T-helper 2 cell treated with Interferon-gamma antibody and Interleukin-4, amounts not matched to agents 100 ng/mL and 5 ng/mL, for 36 hours (primary cell): Measurements from ENCODE around the gene CALHM6. TPM values are rescaled to one million over a fixed set of nuclear protein-coding genes. Genes with fewer than 3 reads are reported as not detected.

Experiments
- intact Hi-C: fragments of 100-400 bp; cut with micrococcal nuclease; formaldehyde crosslinking; loops from one replicate; pipeline ENCODE4 v1.15.1; 2023
- total RNA-seq: library from RNA; stranded (reverse); gene quantifications from 2 replicates; pipeline ENCODE4 v1.2.3, GENCODE V29; 2022

Gene CALHM6
- 17.1 and 20.7 TPM in 2 replicates for total RNA-seq

- intact Hi-C loops, result no loop called here
Measured at GRCh38 chr6:116461331-116461931, at the start of gene CALHM6. TSS of gene CALHM6 (plus strand) at chr6:116461375. CDS start at chr6:116461930, 555 bp downstream.

DNA sequence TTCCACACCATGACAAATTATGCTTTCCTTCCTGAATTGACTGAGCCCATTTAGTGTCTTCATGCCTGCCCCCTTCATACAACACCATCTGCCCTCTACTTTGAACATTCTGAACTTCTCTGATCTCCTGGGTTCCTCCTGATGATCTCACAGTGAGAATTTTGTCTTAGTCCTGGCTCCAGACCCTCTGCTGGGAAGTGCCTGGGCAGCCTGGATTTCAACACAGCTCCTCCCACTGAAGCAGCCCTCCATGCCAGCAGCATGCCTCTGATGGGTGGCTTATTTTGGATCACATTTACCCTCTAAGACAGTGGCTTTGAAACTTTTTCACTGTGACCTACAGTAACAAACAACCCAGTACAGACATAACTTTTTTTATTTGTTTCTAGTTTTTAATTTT is 48.9 kb upstream of the CALHM6 start:
- intact Hi-C loops, result no loop called here

DNA sequence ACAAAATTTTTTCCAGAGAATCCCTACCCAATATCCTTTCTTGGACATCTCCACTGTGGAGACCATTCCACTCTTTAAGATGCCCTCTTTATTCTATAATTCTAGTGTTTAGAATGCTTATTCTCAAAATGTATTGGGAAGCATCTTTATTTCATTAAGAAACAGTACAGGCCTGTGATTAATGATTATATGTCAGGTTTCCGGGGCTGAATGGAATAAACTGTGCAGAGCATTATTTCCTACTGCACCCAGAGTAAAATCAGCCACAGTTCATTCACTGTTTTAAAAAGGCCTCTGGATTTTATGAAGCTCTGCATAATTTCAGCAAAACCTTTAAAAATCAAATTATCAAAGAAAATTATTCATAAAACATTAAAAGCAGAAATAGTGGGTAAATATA is 47.8 kb upstream of the CALHM6 start:
- intact Hi-C loops, result no loop called here

DNA sequence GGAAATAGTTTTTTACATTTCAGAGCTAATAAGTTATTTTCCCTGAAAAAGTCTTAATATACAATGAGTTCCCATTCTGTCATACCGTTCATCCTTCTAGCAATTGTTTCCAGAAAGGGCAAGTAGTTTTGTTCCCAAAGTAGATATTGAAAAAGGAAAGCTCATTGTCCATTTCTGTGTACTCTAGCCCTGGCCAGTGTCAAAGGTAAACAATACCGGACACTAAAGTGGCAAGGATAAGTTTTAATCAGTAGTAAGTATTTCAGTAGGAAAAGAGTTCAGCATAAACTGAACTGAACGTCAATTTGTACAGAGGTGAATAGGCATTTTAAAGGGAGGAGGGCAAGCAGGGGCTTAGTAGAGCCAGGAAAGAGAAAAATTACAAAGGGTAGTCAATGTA is 43.5 kb upstream of the CALHM6 start:
- intact Hi-C loops, result no loop called here

DNA sequence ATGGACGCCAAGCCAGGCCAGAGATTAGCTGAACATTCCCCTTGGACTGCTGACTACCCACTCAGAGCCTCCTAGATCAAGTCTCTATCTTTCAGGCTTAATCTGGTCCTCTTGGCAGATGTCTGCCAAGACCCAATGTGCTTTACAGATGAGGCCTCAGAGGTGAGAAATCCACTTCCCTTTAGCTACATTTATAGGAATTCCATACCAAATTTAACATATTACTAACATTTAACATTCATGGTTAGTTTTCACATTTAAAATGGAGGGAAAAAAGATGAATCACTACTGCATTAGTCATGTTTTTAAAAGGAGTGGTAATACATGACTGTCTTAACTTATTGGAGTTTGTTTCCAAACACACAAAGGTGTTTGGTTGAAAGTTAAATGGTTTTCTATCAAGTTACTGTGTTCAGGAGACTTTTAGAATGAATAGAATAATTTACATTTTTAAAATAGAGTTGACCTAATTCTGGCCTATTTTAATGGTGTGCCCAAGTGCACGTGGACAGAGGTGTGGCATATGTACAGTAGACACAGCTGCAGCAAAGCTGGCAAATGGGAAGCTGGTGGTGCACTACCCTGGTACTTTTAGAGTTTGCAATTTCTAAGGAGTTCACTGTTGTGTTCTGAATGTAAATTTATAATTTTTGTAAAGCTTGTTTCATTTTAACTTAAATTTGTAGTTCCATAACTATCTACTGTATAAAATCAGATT is 41.9 kb upstream of the CALHM6 start:
- intact Hi-C loops, result no loop called here

DNA sequence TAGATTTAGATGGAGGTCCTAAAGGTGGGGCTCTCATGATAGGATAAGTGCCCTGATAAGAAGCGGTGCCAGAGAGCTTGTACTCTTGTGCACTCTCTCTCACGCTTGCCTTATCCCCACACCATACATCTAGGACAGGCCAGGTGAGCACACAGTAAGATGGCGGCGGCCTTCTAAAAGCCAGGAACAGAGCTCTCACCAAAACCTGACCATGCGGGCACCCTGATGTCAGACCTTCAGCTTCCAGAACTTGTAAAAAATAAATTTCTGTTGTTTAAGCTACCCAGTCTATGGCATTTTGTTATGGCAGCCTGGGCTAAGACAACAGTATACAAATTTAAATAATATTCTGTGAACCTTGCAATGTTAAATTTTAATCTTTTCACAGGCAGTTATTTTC is 40.8 kb upstream of the CALHM6 start:
- intact Hi-C loops, result no loop called here

- intact Hi-C loops, result no loop called here
Measured at GRCh38 chr6:116422238-116422637, 38.9 kb upstream of the CALHM6 start.

GRCh38 chr6:116424001-116424400 is 37.2 kb upstream of the CALHM6 start:
- intact Hi-C loops, result no loop called here

- intact Hi-C loops, result no loop called here
Measured at GRCh38 chr6:116426551-116426950, 34.6 kb upstream of the CALHM6 start.

DNA sequence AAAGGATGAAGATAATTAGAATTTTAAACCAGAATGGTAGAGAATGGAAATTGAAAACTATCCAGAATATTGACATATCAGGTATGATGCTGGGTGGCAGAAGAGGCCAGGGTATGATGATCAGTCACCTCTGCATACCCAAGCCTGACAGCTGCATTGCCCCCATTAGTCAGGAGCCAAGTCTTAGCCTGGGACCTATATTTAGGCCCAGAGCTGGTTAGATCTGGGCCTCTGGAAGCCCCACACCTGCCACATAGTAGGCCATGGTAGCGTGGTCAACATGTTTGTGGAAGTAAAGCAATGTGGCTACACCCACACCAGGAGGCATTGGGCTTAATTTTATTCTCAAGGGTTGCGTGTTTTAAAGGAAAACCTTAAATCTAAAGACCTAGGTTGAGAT is 32.1 kb upstream of the CALHM6 start:
- intact Hi-C loops, result no loop called here

GRCh38 chr6:116430860-116431259 is 30.3 kb upstream of the CALHM6 start:
- intact Hi-C loops, result no loop called here

- intact Hi-C loops, result no loop called here
Measured at GRCh38 chr6:116431964-116432595, 29.1 kb upstream of the CALHM6 start.

DNA sequence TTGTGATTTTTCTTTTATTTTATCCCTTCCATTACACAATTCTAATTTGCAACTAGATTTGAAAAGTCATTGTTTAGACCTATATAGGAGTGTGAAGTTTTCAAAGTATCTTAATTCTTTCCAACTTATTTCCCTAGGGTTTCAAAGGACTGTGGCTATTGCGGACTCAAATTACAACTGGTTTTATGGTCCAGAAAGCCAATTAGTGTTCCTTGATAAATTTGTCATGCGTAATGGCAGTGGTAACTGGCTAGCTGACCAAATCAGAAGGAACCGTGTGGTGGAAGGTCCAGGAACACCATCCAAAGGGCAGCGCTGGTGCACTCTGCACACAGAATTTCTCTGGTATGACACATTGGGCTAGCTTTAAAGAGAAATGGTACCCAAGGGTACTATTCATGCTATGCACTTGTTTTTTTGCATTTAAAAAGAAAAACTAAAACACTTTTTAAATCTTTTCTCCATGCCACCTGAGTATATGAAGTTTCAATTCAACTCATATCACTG is 27.9 kb upstream of the CALHM6 start:
- intact Hi-C loops, result no loop called here

DNA sequence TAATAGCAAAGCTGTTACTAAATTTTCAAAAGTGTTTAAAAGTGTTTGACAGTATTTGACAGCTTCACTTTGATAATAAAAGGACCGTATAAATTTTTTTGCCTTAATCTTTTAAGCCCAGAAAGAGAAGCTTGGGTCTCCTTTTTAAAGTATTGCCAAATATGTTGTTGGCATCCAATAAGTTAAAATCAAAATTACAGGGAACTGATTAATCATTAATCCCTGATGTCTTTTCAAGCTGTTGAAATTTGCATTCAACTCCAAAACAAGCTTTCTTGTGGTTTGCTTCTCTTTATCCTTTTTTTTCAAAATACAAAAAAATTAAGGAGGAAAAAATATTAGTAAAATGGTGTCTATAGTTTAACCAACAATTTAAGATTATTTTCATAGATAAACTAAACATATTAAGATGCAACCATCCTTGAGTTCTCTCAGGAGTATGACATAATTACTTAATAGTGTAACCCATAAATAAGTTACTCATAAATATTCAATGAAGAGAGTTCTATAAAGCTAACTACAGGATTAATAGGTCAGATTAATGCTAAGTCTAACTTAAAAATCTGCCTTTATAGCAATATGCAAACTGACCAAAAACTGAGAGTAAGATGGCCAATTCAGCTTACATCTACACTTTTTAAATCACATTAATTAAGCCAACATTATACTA is 27.0 kb upstream of the CALHM6 start:
- intact Hi-C loops, result no loop called here

GRCh38 chr6:116436586-116436985 is 24.6 kb upstream of the CALHM6 start:
- intact Hi-C loops, result no loop called here

GRCh38 chr6:116437656-116438055 is 23.5 kb upstream of the CALHM6 start:
- intact Hi-C loops, result no loop called here

GRCh38 chr6:116438590-116439448 is 22.4 kb upstream of the CALHM6 start:
- intact Hi-C loops, result no loop called here

- intact Hi-C loops, result no loop called here
Measured at GRCh38 chr6:116439522-116440051, 21.6 kb upstream of the CALHM6 start.

- intact Hi-C loops, result no loop called here
Measured at GRCh38 chr6:116443105-116443504, 18.1 kb upstream of the CALHM6 start.

GRCh38 chr6:116444092-116444491 is 17.1 kb upstream of the CALHM6 start:
- intact Hi-C loops, result loop anchor here (1.0 kb wide), 2 partner anchors 88 to 117 kb away; no protein-coding TSS in a partner anchor

- intact Hi-C loops, result loop anchor here (1.0 kb wide), 2 partner anchors 88 to 117 kb away; no protein-coding TSS in a partner anchor
Measured at GRCh38 chr6:116444575-116444974, 16.6 kb upstream of the CALHM6 start.
